Measurements from ENCODE around the gene CTDSP1.

Gene CTDSP1

DNA sequence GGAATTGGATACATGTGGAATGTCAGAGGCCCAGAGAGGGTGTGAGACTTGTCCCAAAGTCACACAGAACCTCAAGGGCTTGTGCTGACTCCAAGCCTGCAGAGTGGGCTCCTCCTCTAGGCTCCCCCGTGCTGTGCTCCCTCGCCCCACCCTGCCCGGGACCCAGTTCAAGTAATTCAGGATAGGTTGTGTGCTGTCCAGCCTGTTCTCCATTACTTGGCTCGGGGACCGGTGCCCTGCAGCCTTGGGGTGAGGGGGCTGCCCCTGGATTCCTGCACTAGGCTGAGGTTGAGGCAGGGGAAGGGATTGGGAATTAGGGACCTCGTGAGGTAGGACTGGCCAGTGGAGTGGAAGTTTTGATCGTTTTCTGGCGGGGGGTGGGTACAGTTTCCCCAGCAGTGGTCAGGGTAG lies 2.8 kb downstream of the CTDSP1 start:
- H3K9me3 ChIP-seq (ENCODE audit: control insufficient read depth, low read length): no peaks in the 10 kb centered on the region
- H3K4me3 ChIP-seq (ENCODE audit: low read length): no peak overlapping the region
- no peak for DNase-seq (ENCODE audit: low read depth)
- H3K36me3 ChIP-seq (ENCODE audit: control insufficient read depth, insufficient read depth, low read length, severe bottlenecking): peaks cover 22% of the 10 kb centered on the region
- peaks cover 47% of the 10 kb centered on the region for H3K4me1 ChIP-seq (ENCODE audit: control insufficient read depth, insufficient read depth, low read length)
- no peaks in the 10 kb centered on the region for H3K27me3 ChIP-seq (replicated peaks; ENCODE audit: control insufficient read depth, insufficient read depth, low read length)
- H3K9ac ChIP-seq (ENCODE audit: low read length): peak overlapping the region; percentile 93

DNA sequence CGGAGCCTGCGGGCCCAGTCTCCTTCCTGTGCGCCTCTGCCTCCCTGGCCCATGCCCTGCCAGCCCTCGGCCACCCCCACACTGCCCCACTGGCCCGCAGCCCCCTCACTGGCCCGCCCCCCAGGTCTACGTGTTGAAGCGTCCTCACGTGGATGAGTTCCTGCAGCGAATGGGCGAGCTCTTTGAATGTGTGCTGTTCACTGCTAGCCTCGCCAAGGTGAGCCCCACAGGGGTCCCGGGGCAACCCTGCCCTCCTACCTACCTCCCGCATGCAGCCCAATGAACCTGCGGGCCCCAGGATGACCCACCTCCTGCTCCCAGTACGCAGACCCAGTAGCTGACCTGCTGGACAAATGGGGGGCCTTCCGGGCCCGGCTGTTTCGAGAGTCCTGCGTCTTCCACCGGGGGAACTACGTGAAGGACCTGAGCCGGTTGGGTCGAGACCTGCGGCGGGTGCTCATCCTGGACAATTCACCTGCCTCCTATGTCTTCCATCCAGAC lies 3.3 kb downstream of the CTDSP1 start:
- Histone ChIP-seq H3K9ac (ENCODE audit: low read length) (no peak overlapping the region), H3K4me1 (ENCODE audit: control insufficient read depth, insufficient read depth, low read length) (peaks cover 46% of the 10 kb centered on the region), H3K27me3 (replicated peaks; ENCODE audit: control insufficient read depth, insufficient read depth, low read length) (no peaks in the 10 kb centered on the region), H3K4me3 (ENCODE audit: low read length) (no peak overlapping the region), H3K9me3 (ENCODE audit: control insufficient read depth, low read length) (no peaks in the 10 kb centered on the region), H3K36me3 (ENCODE audit: control insufficient read depth, insufficient read depth, low read length, severe bottlenecking) (peaks cover 22% of the 10 kb centered on the region)
- DNase-seq (ENCODE audit: low read depth): no peak

DNA sequence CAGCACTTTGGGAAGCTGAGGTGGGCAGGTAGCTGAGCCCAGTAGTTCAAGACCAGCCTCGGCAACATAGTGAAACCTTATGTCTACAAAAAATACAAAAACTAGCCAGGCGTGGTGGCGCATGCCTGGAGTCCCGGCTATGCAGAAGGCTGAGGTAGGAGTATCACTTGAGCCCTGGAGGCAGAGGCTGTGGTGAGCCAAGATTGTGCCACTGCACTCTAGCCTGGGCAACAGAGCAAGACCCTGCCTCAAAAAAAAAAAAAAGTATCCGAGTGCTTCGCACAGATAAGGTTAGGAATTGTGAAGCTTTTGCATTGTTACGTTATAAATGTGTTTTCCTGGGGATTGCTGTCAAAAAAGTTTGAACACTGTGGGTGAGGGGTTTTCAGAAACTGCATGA lies 4.1 kb downstream of the CTDSP1 start:
- Histone ChIP-seq H3K36me3 (ENCODE audit: control insufficient read depth, insufficient read depth, low read length, severe bottlenecking) (peaks cover 22% of the 10 kb centered on the region), H3K9ac (ENCODE audit: low read length) (no peak overlapping the region), H3K27me3 (replicated peaks; ENCODE audit: control insufficient read depth, insufficient read depth, low read length) (no peaks in the 10 kb centered on the region), H3K4me1 (ENCODE audit: control insufficient read depth, insufficient read depth, low read length) (peaks cover 42% of the 10 kb centered on the region), H3K4me3 (ENCODE audit: low read length) (no peak overlapping the region), H3K9me3 (ENCODE audit: control insufficient read depth, low read length) (no peaks in the 10 kb centered on the region)
- DNase-seq (ENCODE audit: low read depth): no peak

DNA sequence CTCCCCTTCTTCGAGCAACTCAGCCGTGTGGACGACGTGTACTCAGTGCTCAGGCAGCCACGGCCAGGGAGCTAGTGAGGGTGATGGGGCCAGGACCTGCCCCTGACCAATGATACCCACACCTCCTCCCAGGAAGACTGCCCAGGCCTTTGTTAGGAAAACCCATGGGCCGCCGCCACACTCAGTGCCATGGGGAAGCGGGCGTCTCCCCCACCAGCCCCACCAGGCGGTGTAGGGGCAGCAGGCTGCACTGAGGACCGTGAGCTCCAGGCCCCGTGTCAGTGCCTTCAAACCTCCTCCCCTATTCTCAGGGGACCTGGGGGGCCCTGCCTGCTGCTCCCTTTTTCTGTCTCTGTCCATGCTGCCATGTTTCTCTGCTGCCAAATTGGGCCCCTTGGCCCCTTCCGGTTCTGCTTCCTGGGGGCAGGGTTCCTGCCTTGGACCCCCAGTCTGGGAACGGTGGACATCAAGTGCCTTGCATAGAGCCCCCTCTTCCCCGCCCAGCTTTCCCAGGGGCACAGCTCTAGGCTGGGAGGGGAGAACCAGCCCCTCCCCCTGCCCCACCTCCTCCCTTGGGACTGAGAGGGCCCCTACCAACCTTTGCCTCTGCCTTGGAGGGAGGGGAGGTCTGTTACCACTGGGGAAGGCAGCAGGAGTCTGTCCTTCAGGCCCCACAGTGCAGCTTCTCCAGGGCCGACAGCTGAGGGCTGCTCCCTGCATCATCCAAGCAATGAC lies 4.8 kb downstream of the CTDSP1 start:
- H3K36me3 ChIP-seq (ENCODE audit: control insufficient read depth, insufficient read depth, low read length, severe bottlenecking): peaks cover 22% of the 10 kb centered on the region
- peaks cover 42% of the 10 kb centered on the region for H3K4me1 ChIP-seq (ENCODE audit: control insufficient read depth, insufficient read depth, low read length)
- H3K4me3 ChIP-seq (ENCODE audit: low read length): no peak overlapping the region
- DNase-seq (ENCODE audit: low read depth): no peak
- no peaks in the 10 kb centered on the region for H3K9me3 ChIP-seq (ENCODE audit: control insufficient read depth, low read length)
- H3K27me3 ChIP-seq (replicated peaks; ENCODE audit: control insufficient read depth, insufficient read depth, low read length): no peaks in the 10 kb centered on the region
- H3K9ac ChIP-seq (ENCODE audit: low read length): peak overlapping the region; percentile 84

DNA sequence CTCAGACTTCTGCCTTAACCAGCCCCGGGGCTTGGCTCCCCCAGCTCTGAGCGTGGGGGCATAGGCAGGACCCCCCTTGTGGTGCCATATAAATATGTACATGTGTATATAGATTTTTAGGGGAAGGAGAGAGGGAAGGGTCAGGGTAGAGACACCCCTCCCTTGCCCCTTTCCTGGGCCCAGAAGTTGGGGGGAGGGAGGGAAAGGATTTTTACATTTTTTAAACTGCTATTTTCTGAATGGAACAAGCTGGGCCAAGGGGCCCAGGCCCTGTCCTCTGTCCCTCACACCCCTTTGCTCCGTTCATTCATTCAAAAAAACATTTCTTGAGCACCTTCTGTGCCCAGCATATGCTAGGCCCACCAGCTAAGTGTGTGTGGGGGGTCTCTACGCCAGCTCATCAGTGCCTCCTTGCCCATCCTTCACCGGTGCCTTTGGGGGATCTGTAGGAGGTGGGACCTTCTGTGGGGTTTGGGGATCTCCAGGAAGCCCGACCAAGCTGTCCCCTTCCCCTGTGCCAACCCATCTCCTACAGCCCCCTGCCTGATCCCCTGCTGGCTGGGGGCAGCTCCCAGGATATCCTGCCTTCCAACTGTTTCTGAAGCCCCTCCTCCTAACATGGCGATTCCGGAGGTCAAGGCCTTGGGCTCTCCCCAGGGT lies 5.5 kb downstream of the CTDSP1 start:
- Histone ChIP-seq H3K4me3 (ENCODE audit: low read length) (no peak overlapping the region), H3K4me1 (ENCODE audit: control insufficient read depth, insufficient read depth, low read length) (peaks cover 42% of the 10 kb centered on the region), H3K9ac (ENCODE audit: low read length) (peak overlapping the region; percentile 84), H3K27me3 (replicated peaks; ENCODE audit: control insufficient read depth, insufficient read depth, low read length) (no peaks in the 10 kb centered on the region), H3K9me3 (ENCODE audit: control insufficient read depth, low read length) (no peaks in the 10 kb centered on the region), H3K36me3 (ENCODE audit: control insufficient read depth, insufficient read depth, low read length, severe bottlenecking) (peaks cover 22% of the 10 kb centered on the region)
- DNase-seq (ENCODE audit: low read depth): no peak

DNA sequence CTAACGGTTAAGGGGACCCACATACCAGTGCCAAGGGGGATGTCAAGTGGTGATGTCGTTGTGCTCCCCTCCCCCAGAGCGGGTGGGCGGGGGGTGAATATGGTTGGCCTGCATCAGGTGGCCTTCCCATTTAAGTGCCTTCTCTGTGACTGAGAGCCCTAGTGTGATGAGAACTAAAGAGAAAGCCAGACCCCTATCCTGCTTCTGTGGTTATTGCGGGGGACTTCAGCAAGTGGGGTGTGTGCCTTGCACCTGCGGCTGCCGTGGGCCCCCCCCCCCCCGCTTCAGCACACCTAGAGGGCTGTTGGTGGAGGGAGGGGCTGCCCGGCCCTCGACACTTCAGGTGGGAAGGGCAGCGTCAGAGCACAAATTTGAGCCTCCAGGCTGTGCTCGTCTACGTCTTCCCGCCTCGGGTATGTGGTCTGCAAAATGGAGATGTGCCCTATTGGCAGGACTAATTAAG lies 6.1 kb downstream of the CTDSP1 start:
- H3K27me3 ChIP-seq (replicated peaks; ENCODE audit: control insufficient read depth, insufficient read depth, low read length): no peaks in the 10 kb centered on the region
- peaks cover 42% of the 10 kb centered on the region for H3K4me1 ChIP-seq (ENCODE audit: control insufficient read depth, insufficient read depth, low read length)
- peaks cover 22% of the 10 kb centered on the region for H3K36me3 ChIP-seq (ENCODE audit: control insufficient read depth, insufficient read depth, low read length, severe bottlenecking)
- no peaks in the 10 kb centered on the region for H3K9me3 ChIP-seq (ENCODE audit: control insufficient read depth, low read length)
- no peak for DNase-seq (ENCODE audit: low read depth)
- peak overlapping the region; percentile 84 for H3K9ac ChIP-seq (ENCODE audit: low read length)
- H3K4me3 ChIP-seq (ENCODE audit: low read length): peak overlapping the region; percentile 67

DNA sequence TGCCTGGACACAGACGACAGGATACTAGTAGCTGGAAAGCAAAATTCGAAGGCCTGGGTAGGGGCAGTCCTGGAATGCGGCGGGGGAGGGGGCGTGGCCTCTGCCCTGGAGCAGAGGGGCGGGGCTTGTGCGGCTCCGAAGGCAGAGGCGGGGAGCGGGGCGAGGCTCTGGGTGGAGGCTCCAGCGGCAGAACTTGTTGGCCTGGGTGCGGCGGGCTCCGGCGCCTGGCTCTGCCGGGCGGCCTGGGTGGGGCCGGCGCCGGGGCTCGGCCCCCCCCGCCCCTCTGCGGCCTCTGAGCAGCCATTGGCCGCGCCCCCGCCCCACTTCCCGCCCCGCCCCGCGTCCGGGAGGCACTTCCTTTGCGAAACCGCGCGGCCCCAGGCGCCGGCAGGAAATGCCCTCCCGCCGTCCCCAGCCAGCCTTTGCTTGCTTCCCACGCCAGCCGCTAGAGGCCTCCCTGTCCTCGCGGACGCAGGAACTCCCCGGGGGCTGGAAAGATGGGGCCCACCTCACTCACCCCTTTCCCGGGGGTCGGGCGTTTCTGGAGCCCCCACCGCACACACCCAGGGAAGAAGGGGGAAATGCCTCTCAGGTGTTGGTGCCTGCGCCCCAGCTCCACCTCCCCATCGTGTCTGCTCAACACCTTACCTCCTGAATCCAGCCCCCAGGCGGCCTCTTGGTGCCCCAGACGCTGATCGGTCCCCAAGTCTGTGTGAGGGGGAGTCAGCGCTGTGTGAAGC lies 6.7 kb downstream of the CTDSP1 start:
- Histone ChIP-seq H3K9ac (ENCODE audit: low read length) (peak overlapping the region; percentile 89), H3K9me3 (ENCODE audit: control insufficient read depth, low read length) (no peaks in the 10 kb centered on the region), H3K36me3 (ENCODE audit: control insufficient read depth, insufficient read depth, low read length, severe bottlenecking) (peaks cover 22% of the 10 kb centered on the region), H3K27me3 (replicated peaks; ENCODE audit: control insufficient read depth, insufficient read depth, low read length) (no peaks in the 10 kb centered on the region), H3K4me3 (ENCODE audit: low read length) (peak overlapping the region; percentile 67), H3K4me1 (ENCODE audit: control insufficient read depth, insufficient read depth, low read length) (peaks cover 38% of the 10 kb centered on the region)
- DNase-seq (ENCODE audit: low read depth): peak; percentile 99

DNA sequence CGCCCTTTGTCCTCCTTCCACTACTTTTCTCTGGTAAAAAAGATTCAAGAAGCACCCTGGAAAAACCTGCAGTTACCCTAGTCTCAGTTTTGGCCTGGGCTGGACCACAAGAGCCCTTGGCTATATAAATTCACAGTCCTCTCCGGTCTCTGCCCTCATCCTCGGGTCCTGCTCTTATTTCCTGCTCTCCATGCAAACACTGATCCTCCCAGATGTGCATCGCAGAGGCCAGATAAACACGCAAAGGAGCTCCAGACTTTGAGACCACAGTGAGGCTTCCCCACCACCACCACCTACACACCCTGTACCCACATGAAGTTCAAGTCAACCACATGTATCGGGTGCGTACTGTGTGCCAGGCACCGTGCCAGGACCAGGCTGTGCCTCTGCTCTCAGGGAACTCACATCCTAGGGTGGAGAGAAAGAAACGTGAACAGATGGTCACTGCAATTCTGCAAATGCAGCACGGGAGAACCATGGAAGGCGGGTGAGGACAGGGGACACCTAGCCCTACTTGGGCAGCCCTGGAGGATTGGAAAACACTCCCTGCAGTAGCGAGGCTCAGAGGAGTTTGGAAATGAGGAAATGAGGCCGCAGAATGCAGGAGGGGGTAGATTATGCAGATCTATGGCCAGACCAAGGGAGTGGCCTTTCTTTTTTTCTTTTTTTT lies 7.4 kb downstream of the CTDSP1 start:
- no peaks in the 10 kb centered on the region for H3K9me3 ChIP-seq (ENCODE audit: control insufficient read depth, low read length)
- peaks cover 32% of the 10 kb centered on the region for H3K4me1 ChIP-seq (ENCODE audit: control insufficient read depth, insufficient read depth, low read length)
- no peaks in the 10 kb centered on the region for H3K27me3 ChIP-seq (replicated peaks; ENCODE audit: control insufficient read depth, insufficient read depth, low read length)
- peak; percentile 67 for DNase-seq (ENCODE audit: low read depth)
- peak overlapping the region; percentile 89 for H3K9ac ChIP-seq (ENCODE audit: low read length)
- peak overlapping the region; percentile 66 for H3K4me3 ChIP-seq (ENCODE audit: low read length)
- H3K36me3 ChIP-seq (ENCODE audit: control insufficient read depth, insufficient read depth, low read length, severe bottlenecking): peaks cover 21% of the 10 kb centered on the region

DNA sequence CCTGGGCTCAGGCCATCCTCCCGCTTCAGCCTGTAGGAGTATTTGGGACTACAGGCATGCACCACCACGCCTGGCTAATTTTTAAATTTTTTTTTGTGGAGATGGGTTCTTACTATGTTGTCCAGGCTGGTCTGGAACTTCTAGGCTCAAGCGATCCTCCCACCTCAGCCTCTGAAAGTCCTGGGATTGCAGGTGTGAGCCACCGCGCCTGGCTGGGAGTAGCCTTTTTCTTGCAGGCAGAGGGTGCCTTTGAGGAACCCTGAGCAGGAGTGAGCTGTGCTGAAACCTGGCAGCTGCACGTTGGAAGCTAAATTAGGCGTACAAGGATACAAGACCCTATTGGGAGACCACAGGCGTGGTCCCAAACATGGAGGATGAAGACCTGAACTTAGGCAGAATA lies 8.0 kb downstream of the CTDSP1 start:
- H3K27me3 ChIP-seq (replicated peaks; ENCODE audit: control insufficient read depth, insufficient read depth, low read length): no peaks in the 10 kb centered on the region
- no peaks in the 10 kb centered on the region for H3K9me3 ChIP-seq (ENCODE audit: control insufficient read depth, low read length)
- H3K4me1 ChIP-seq (ENCODE audit: control insufficient read depth, insufficient read depth, low read length): peaks cover 30% of the 10 kb centered on the region
- peak overlapping the region; percentile 66 for H3K4me3 ChIP-seq (ENCODE audit: low read length)
- DNase-seq (ENCODE audit: low read depth): no peak
- H3K9ac ChIP-seq (ENCODE audit: low read length): peak overlapping the region; percentile 89
- H3K36me3 ChIP-seq (ENCODE audit: control insufficient read depth, insufficient read depth, low read length, severe bottlenecking): peaks cover 18% of the 10 kb centered on the region

DNA sequence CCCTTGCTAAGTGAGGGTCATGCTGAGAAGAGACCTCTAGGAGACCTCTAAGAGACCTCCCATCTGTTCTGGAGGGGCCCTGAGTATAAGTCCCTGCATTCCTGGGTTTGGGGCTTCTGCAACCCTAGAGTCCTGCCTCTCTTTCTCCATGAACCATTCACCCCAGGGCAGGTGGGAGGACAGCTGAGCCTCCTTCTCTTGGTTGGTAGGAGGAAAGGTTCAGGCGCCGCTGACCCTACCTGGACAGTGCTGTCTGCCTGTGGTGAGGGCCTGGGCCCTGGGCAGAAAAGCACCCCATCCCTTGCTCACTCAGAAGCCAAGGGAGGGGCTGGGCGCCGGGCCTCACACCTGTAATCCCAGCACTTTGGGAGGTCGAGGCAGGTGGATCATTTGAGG lies 18.7 kb downstream of the CTDSP1 start:
- DNase-seq (ENCODE audit: low read depth): no peak
- Histone ChIP-seq H3K4me1 (ENCODE audit: control insufficient read depth, insufficient read depth, low read length) (no peaks in the 10 kb centered on the region), H3K36me3 (ENCODE audit: control insufficient read depth, insufficient read depth, low read length, severe bottlenecking) (no peaks in the 10 kb centered on the region), H3K9me3 (ENCODE audit: control insufficient read depth, low read length) (no peaks in the 10 kb centered on the region), H3K9ac (ENCODE audit: low read length) (no peak overlapping the region), H3K27me3 (replicated peaks; ENCODE audit: control insufficient read depth, insufficient read depth, low read length) (peaks cover 18% of the 10 kb centered on the region), H3K4me3 (ENCODE audit: low read length) (no peak overlapping the region)

Measured in adipocyte (in vitro differentiated cells).